CD8-positive, alpha-beta memory T cell (primary cell): ENCODE data around the gene HOOK1. TPM values are rescaled to one million over a fixed set of nuclear protein-coding genes. Genes with fewer than 3 reads are reported as not detected.

Experiments
- CTCF ChIA-PET: fragments of 350-600 bp; sonication (Branson Sonifier 250); formaldehyde crosslinking; loops from one replicate; lab custom pipeline; 2021; ENCODE audit warnings: antibody characterized with exemption; lab: Charles Lee
- POLR2A ChIA-PET: fragments of 350-600 bp; sonication (Branson Sonifier 250); formaldehyde crosslinking; loops from one replicate; lab custom pipeline; 2021; ENCODE audit warnings: antibody characterized with exemption; lab: Charles Lee
- DNase-seq, 5 donors: peaks; one replicate each; pipeline versions ENCODE4 v3.0.0 to v3.0.0-alpha.2; 2020 to 2022; ENCODE audit warnings: mixed read lengths in 1 of 5
- H3K27ac ChIP-seq: one replicate; pipeline ENCODE4 v1.7.0; 2013; ENCODE audit warnings: low read depth, mild to moderate bottlenecking, low read length, moderate library complexity
- H3K27me3 ChIP-seq: 2 replicates; pipeline ENCODE4 v1.7.0; 2013; ENCODE audit warnings: low read length, mild to moderate bottlenecking; ENCODE audit not compliant: insufficient read depth, poor library complexity, severe bottlenecking
- H3K36me3 ChIP-seq: 2 replicates; pipeline ENCODE4 v1.7.0; 2013; ENCODE audit warnings: mild to moderate bottlenecking, low read length, moderate library complexity; ENCODE audit not compliant: insufficient read depth
- H3K4me1 ChIP-seq: 2 replicates; pipeline ENCODE4 v1.7.0; 2013; ENCODE audit warnings: mild to moderate bottlenecking, low read length, moderate library complexity; ENCODE audit not compliant: insufficient read depth
- H3K4me3 ChIP-seq: 2 replicates; pipeline ENCODE4 v1.7.0; 2013; ENCODE audit warnings: mild to moderate bottlenecking, low read length
- H3K9me3 ChIP-seq: 2 replicates; pipeline ENCODE4 v1.7.0; 2013; ENCODE audit warnings: mild to moderate bottlenecking, low read length
- H3K27ac Mint-ChIP-seq, 8 donors: one replicate each; pipeline ENCODE4 v1.8.0; 2020 to 2021; ENCODE audit warnings: mixed read lengths in 8 of 8, mild to moderate bottlenecking in 6 of 8, inconsistent platforms in 3 of 8, moderate library complexity in 3 of 8
- H3K27me3 Mint-ChIP-seq, 2 donors: one replicate each; pipeline ENCODE4 v1.8.0; 2020 to 2021; ENCODE audit warnings: mixed read lengths in 2 of 2, mild to moderate bottlenecking in 1 of 2, moderate library complexity in 1 of 2
- H3K36me3 Mint-ChIP-seq, 3 donors: one replicate each; pipeline ENCODE4 v1.8.0; 2020 to 2021; ENCODE audit warnings: mixed read lengths in 3 of 3, inconsistent platforms in 1 of 3, mild to moderate bottlenecking in 1 of 3
- H3K4me1 Mint-ChIP-seq, 3 donors: one replicate each; pipeline ENCODE4 v1.8.0; 2020 to 2021; ENCODE audit warnings: mixed read lengths in 3 of 3, inconsistent platforms in 1 of 3, mild to moderate bottlenecking in 1 of 3
- H3K4me3 Mint-ChIP-seq, 7 donors: one replicate each; pipeline ENCODE4 v1.8.0; 2020 to 2021; ENCODE audit warnings: mixed read lengths in 7 of 7, mild to moderate bottlenecking in 6 of 7, moderate library complexity in 4 of 7, inconsistent platforms in 2 of 7
- H3K9me3 Mint-ChIP-seq, 5 donors: one replicate each; pipeline ENCODE4 v1.8.0; 2020 to 2022; ENCODE audit warnings: mixed read lengths in 5 of 5, mild to moderate bottlenecking in 3 of 5, moderate library complexity in 2 of 5, inconsistent platforms in 1 of 5
- polyA plus RNA-seq: library from polyadenylated mRNA; unstranded; fragments of 300-500 nt; fragmentation: Illumina TruSeq; gene quantifications from one replicate; pipeline ENCODE4 v1.2.3, GENCODE V29; 2021
- total RNA-seq, 2 experiments: library from RNA; stranded (reverse); gene quantifications; one replicate each; pipeline ENCODE4 v1.2.3, GENCODE V29; 2021

The HOOK1 gene
- total and polyA plus RNA-seq, 3 experiments from 2014 or later, result 4.4 to 5.2 (median 5.1) TPM

GRCh38 chr1:59814180-59814900, 409 bp upstream of the HOOK1 start:
- peaks cover 10 to 18% of the 10 kb centered on the region in 2 donors for H3K27me3 Mint-ChIP-seq
- H3K4me3 Mint-ChIP-seq, result peak overlapping the region in 2 of 7 donors; percentile 82 to 93
- POLR2A ChIA-PET, result interaction anchor here (1.5 kb wide), 1 partner anchor 1031 kb away, joined by 6 read pairs; the partner anchor contains the start of gene JUN

GRCh38 chr1:59815892-59816291, 1.1 kb downstream of the HOOK1 start:
- no peak overlapping the region for H3K27ac Mint-ChIP-seq
- Histone ChIP-seq H3K36me3 (no peaks in the 10 kb centered on the region), H3K27me3 (no peaks in the 10 kb centered on the region), H3K27ac (no peak overlapping the region), H3K4me3 (no peak overlapping the region), H3K9me3 (no peaks in the 10 kb centered on the region), H3K4me1 (peaks cover 18% of the 10 kb centered on the region)
- no peak overlapping the region for H3K4me3 Mint-ChIP-seq
- peaks cover 11 to 14% (median 13%) of the 10 kb centered on the region in 3 donors for H3K4me1 Mint-ChIP-seq
- ChIA-PET CTCF (interaction anchor here (1.5 kb wide), 1 partner anchor 57 kb away, joined by 4 read pairs; no protein-coding TSS in a partner anchor), POLR2A (interaction anchor here (0.6 kb wide), 1 partner anchor 151 kb away, joined by 3 read pairs; no protein-coding TSS in a partner anchor)
- DNase-seq, result no peak
- peaks cover 7% of the 10 kb centered on the region in 2 donors for H3K27me3 Mint-ChIP-seq
- no peaks in the 10 kb centered on the region for H3K36me3 Mint-ChIP-seq
- no peaks in the 10 kb centered on the region for H3K9me3 Mint-ChIP-seq

More at GRCh38 chr1:59814180-59814900, 409 bp upstream of the HOOK1 start:
- Histone ChIP-seq H3K27ac (no peak overlapping the region), H3K36me3 (no peaks in the 10 kb centered on the region), H3K4me3 (peak overlapping the region; percentile 67), H3K9me3 (no peaks in the 10 kb centered on the region), H3K27me3 (no peaks in the 10 kb centered on the region), H3K4me1 (peaks cover 18% of the 10 kb centered on the region)
- DNase-seq, result peak; percentile 66 to 92 (median 87)
- CTCF ChIA-PET, result interaction anchor here (1.5 kb wide), 1 partner anchor 55 kb away, joined by 4 read pairs; no protein-coding TSS in a partner anchor
- Mint-ChIP-seq H3K36me3 (no peaks in the 10 kb centered on the region), H3K4me1 (peaks cover 7 to 10% (median 8%) of the 10 kb centered on the region in 3 donors), H3K9me3 (no peaks in the 10 kb centered on the region), H3K27ac (peak overlapping the region; percentile 51 to 90 (median 88))

GRCh38 chr1:59816318-59816878, 1.6 kb downstream of the HOOK1 start:
- ChIA-PET CTCF (no interaction called here), POLR2A (no interaction called here)
- no peak overlapping the region for H3K27ac ChIP-seq
- Mint-ChIP-seq H3K9me3 (no peaks in the 10 kb centered on the region), H3K27me3 (peaks cover 2 to 3% of the 10 kb centered on the region in 2 donors), H3K36me3 (no peaks in the 10 kb centered on the region), H3K27ac (no peak overlapping the region), H3K4me1 (peaks cover 11 to 14% (median 13%) of the 10 kb centered on the region in 3 donors), H3K4me3 (no peak overlapping the region)
- H3K9me3 ChIP-seq, result no peaks in the 10 kb centered on the region
- H3K27me3 ChIP-seq, result no peaks in the 10 kb centered on the region
- peak in 1 of 5 donors; percentile 0 for DNase-seq
- no peaks in the 10 kb centered on the region for H3K36me3 ChIP-seq
- H3K4me1 ChIP-seq, result peaks cover 18% of the 10 kb centered on the region
- H3K4me3 ChIP-seq, result no peak overlapping the region

- H3K27me3 Mint-ChIP-seq, result no peaks in the 10 kb centered on the region
- Histone ChIP-seq H3K4me3 (no peak overlapping the region), H3K27me3 (no peaks in the 10 kb centered on the region), H3K36me3 (no peaks in the 10 kb centered on the region), H3K4me1 (peaks cover 18% of the 10 kb centered on the region), H3K27ac (no peak overlapping the region), H3K9me3 (no peaks in the 10 kb centered on the region)
- H3K9me3 Mint-ChIP-seq, result no peaks in the 10 kb centered on the region
- DNase-seq, result no peak
- POLR2A ChIA-PET, result no interaction called here
- peak overlapping the region in 1 of 8 donors; percentile 67 for H3K27ac Mint-ChIP-seq
- no peak overlapping the region for H3K4me3 Mint-ChIP-seq
- peaks cover 3 to 5% (median 4%) of the 10 kb centered on the region in 3 donors for H3K4me1 Mint-ChIP-seq
- peaks cover 0 to 7% (median 0%) of the 10 kb centered on the region in 3 donors for H3K36me3 Mint-ChIP-seq
- CTCF ChIA-PET, result no interaction called here
Measured at GRCh38 chr1:59819566-59820438, 5.1 kb downstream of the HOOK1 start.

- Histone ChIP-seq H3K9me3 (no peaks in the 10 kb centered on the region), H3K36me3 (no peaks in the 10 kb centered on the region), H3K4me3 (no peak overlapping the region), H3K4me1 (no peaks in the 10 kb centered on the region), H3K27ac (no peak overlapping the region), H3K27me3 (no peaks in the 10 kb centered on the region)
- H3K36me3 Mint-ChIP-seq, result peaks cover 0 to 20% (median 13%) of the 10 kb centered on the region in 3 donors
- H3K27ac Mint-ChIP-seq, result no peak overlapping the region
- H3K4me3 Mint-ChIP-seq, result no peak overlapping the region
- no peaks in the 10 kb centered on the region for H3K9me3 Mint-ChIP-seq
- DNase-seq, result no peak
- H3K27me3 Mint-ChIP-seq, result no peaks in the 10 kb centered on the region
- CTCF ChIA-PET, result no interaction called here
- POLR2A ChIA-PET, result no interaction called here
- H3K4me1 Mint-ChIP-seq, result no peaks in the 10 kb centered on the region
Measured at GRCh38 chr1:59827055-59827643, 12.4 kb downstream of the HOOK1 start.

- CTCF ChIA-PET, result no interaction called here
Measured at GRCh38 chr1:59828160-59828559, 13.4 kb downstream of the HOOK1 start.

GRCh38 chr1:59831529-59831928, 16.8 kb downstream of the HOOK1 start:
- Histone ChIP-seq H3K27ac (no peak overlapping the region), H3K27me3 (no peaks in the 10 kb centered on the region), H3K9me3 (no peaks in the 10 kb centered on the region), H3K36me3 (no peaks in the 10 kb centered on the region), H3K4me3 (no peak overlapping the region), H3K4me1 (no peaks in the 10 kb centered on the region)
- no peak overlapping the region for H3K4me3 Mint-ChIP-seq
- ChIA-PET POLR2A (no interaction called here), CTCF (no interaction called here)
- H3K4me1 Mint-ChIP-seq, result no peaks in the 10 kb centered on the region
- peak overlapping the region in 1 of 8 donors; percentile 31 for H3K27ac Mint-ChIP-seq
- H3K27me3 Mint-ChIP-seq, result no peaks in the 10 kb centered on the region
- H3K9me3 Mint-ChIP-seq, result no peaks in the 10 kb centered on the region
- H3K36me3 Mint-ChIP-seq, result peaks cover 3 to 26% (median 12%) of the 10 kb centered on the region in 3 donors
- no peak for DNase-seq

More at GRCh38 chr1:59828160-59828559, 13.4 kb downstream of the HOOK1 start:
- no peaks in the 10 kb centered on the region for H3K4me1 ChIP-seq
- H3K36me3 ChIP-seq, result no peaks in the 10 kb centered on the region
- no peaks in the 10 kb centered on the region for H3K9me3 Mint-ChIP-seq
- H3K36me3 Mint-ChIP-seq, result peaks cover 0 to 20% (median 13%) of the 10 kb centered on the region in 3 donors
- no peaks in the 10 kb centered on the region for H3K9me3 ChIP-seq
- no peak for DNase-seq
- H3K4me3 ChIP-seq, result no peak overlapping the region
- H3K27me3 ChIP-seq, result no peaks in the 10 kb centered on the region
- H3K4me1 Mint-ChIP-seq, result no peaks in the 10 kb centered on the region
- POLR2A ChIA-PET, result no interaction called here
- peak overlapping the region in 1 of 8 donors; percentile 32 for H3K27ac Mint-ChIP-seq
- H3K4me3 Mint-ChIP-seq, result no peak overlapping the region
- no peak overlapping the region for H3K27ac ChIP-seq
- H3K27me3 Mint-ChIP-seq, result no peaks in the 10 kb centered on the region
